Activated naive CD8-positive, alpha-beta T cell treated with anti-CD3 and anti-CD28 coated beads, Interleukin-2, amount 10 ng/mL, durations not matched to agents 7 days and 5 days (primary cell): ENCODE measurements around the gene NPC1L1. TPM values are rescaled to one million over a fixed set of nuclear protein-coding genes. Genes with fewer than 3 reads are reported as not detected.

Experiments
- ATAC-seq: fragments of 150-1000 bp; cut with Tn5 transposase; one replicate; pipeline ENCODE4 v1.10.0; 2021; ENCODE audit warnings: low read depth, moderate library complexity
- POLR2A ChIA-PET: fragments of 350-600 bp; sonication (Branson Sonifier 250); formaldehyde crosslinking; loops from one replicate; lab custom pipeline; 2021; ENCODE audit warnings: antibody characterized with exemption; lab: Charles Lee
- DNase-seq: peaks from one replicate; pipeline ENCODE4 v3.0.0; 2021
- H3K27ac Mint-ChIP-seq: one replicate; pipeline ENCODE4 v1.8.0; 2022; ENCODE audit warnings: mild to moderate bottlenecking, mixed read lengths
- H3K27me3 Mint-ChIP-seq: one replicate; pipeline ENCODE4 v1.8.0; 2022; ENCODE audit warnings: mild to moderate bottlenecking, moderate library complexity, mixed read lengths
- H3K36me3 Mint-ChIP-seq: one replicate; pipeline ENCODE4 v1.8.0; 2021; ENCODE audit warnings: mild to moderate bottlenecking, mixed read lengths
- H3K4me1 Mint-ChIP-seq: one replicate; pipeline ENCODE4 v1.8.0; 2021; ENCODE audit warnings: mixed read lengths
- H3K4me3 Mint-ChIP-seq: one replicate; pipeline ENCODE4 v1.8.0; 2022; ENCODE audit warnings: mild to moderate bottlenecking, moderate library complexity, mixed read lengths
- H3K9me3 Mint-ChIP-seq: one replicate; pipeline ENCODE4 v1.8.0; 2021; ENCODE audit warnings: mixed read lengths
- total RNA-seq, 2 experiments: library from RNA; stranded (reverse); gene quantifications; one replicate each; pipeline ENCODE4 v1.2.3, GENCODE V29; 2021

NPC1L1 gene
- total RNA-seq, 2 experiments from 2014 or later, result 0.11 TPM; not detected in 1

- POLR2A ChIA-PET, result no interaction called here
- no peaks in the 10 kb centered on the region for H3K36me3 Mint-ChIP-seq
- H3K9me3 Mint-ChIP-seq, result no peaks in the 10 kb centered on the region
- peaks cover 7% of the 10 kb centered on the region for H3K4me1 Mint-ChIP-seq
- DNase-seq, result no peak
- no peak overlapping the region for H3K27ac Mint-ChIP-seq
- ATAC-seq, result no peak
- peaks cover 20% of the 10 kb centered on the region for H3K27me3 Mint-ChIP-seq
- no peak overlapping the region for H3K4me3 Mint-ChIP-seq
Observed at GRCh38 chr7:44498230-44498954, 42.7 kb downstream of the NPC1L1 start.

GRCh38 chr7:44497155-44498027 lies 43.7 kb downstream of the NPC1L1 start:
- no peak for ATAC-seq
- peaks cover 7% of the 10 kb centered on the region for H3K4me1 Mint-ChIP-seq
- no peak for DNase-seq
- no peaks in the 10 kb centered on the region for H3K36me3 Mint-ChIP-seq
- no peak overlapping the region for H3K4me3 Mint-ChIP-seq
- no peaks in the 10 kb centered on the region for H3K9me3 Mint-ChIP-seq
- no peak overlapping the region for H3K27ac Mint-ChIP-seq
- peaks cover 16% of the 10 kb centered on the region for H3K27me3 Mint-ChIP-seq
- POLR2A ChIA-PET, result no interaction called here

DNA sequence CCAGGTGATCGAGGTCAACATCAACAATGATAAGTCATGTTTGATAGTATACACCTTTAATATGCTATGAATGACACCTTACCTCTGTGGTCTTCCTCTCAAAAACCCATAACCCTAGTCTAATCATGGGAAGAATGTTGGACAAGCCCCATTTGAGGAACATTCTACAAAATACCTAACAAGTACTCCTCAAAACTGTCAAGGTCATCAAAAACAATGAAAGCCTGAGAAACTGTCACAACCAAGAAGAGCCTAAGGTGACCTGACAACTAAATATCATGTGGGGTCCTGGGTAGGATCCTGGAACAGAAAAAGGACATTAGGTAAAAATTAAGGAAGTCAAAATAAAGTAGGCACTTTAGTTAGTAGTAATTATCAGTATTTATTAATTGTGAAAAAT lies 44.7 kb downstream of the NPC1L1 start:
- Mint-ChIP-seq H3K36me3 (no peaks in the 10 kb centered on the region), H3K4me1 (peaks cover 7% of the 10 kb centered on the region), H3K27me3 (peaks cover 11% of the 10 kb centered on the region), H3K4me3 (no peak overlapping the region), H3K9me3 (no peaks in the 10 kb centered on the region), H3K27ac (no peak overlapping the region)
- POLR2A ChIA-PET, result no interaction called here
- no peak for DNase-seq
- no peak for ATAC-seq

GRCh38 chr7:44494960-44495359 lies 46.2 kb downstream of the NPC1L1 start:
- H3K36me3 Mint-ChIP-seq, result no peaks in the 10 kb centered on the region
- no peak for ATAC-seq
- no peak overlapping the region for H3K4me3 Mint-ChIP-seq
- DNase-seq, result no peak
- H3K4me1 Mint-ChIP-seq, result peaks cover 11% of the 10 kb centered on the region
- H3K27me3 Mint-ChIP-seq, result peaks cover 11% of the 10 kb centered on the region
- H3K27ac Mint-ChIP-seq, result no peak overlapping the region
- no peaks in the 10 kb centered on the region for H3K9me3 Mint-ChIP-seq
- POLR2A ChIA-PET, result no interaction called here

GRCh38 chr7:44491229-44491628 lies 49.9 kb downstream of the NPC1L1 start:
- Mint-ChIP-seq H3K27ac (peak overlapping the region; percentile 98), H3K4me1 (peaks cover 34% of the 10 kb centered on the region), H3K4me3 (peak overlapping the region; percentile 90), H3K36me3 (peaks cover 14% of the 10 kb centered on the region), H3K9me3 (no peaks in the 10 kb centered on the region), H3K27me3 (peaks cover 3% of the 10 kb centered on the region)
- POLR2A ChIA-PET, result interaction anchor here (0.6 to 1.4 kb wide), 8 partner anchors 30 to 516 kb away, joined by 3 to 7 read pairs (median 4); partner anchors contain the start of genes DDX56, OGDH and YKT6
- no peak for DNase-seq
- no peak for ATAC-seq

- peaks cover 17% of the 10 kb centered on the region for H3K36me3 Mint-ChIP-seq
- H3K27me3 Mint-ChIP-seq, result peaks cover 3% of the 10 kb centered on the region
- H3K4me3 Mint-ChIP-seq, result peak within 1 kb of the TSS; percentile 90
- no peaks in the 10 kb centered on the region for H3K9me3 Mint-ChIP-seq
- H3K4me1 Mint-ChIP-seq, result peaks cover 37% of the 10 kb centered on the region
- peak within 1 kb of the TSS; percentile 98 for H3K27ac Mint-ChIP-seq
- POLR2A ChIA-PET, result interaction anchor here (0.6 to 1.7 kb wide), 12 partner anchors 10 to 621 kb away, joined by 3 to 9 read pairs (median 6); partner anchors contain the start of genes DDX56, OGDH, TBRG4 and TMED4
- peak; percentile 85 for DNase-seq
- ATAC-seq, result peak; percentile 76
Observed at GRCh38 chr7:44490351-44491200, 50.6 kb downstream of the NPC1L1 start, which contains the start of gene NUDCD3. Gene NUDCD3 (minus strand): TSS chr7:44490658. CDS start chr7:44490600, 58 bp downstream.

- POLR2A ChIA-PET, result interaction anchor here (0.6 to 1.7 kb wide), 11 partner anchors 10 to 622 kb away, joined by 3 to 9 read pairs (median 6); partner anchors contain the start of genes DDX56, OGDH, TBRG4 and TMED4
- peak overlapping the region; percentile 98 for H3K27ac Mint-ChIP-seq
- H3K4me1 Mint-ChIP-seq, result peaks cover 38% of the 10 kb centered on the region
- ATAC-seq (peak; percentile 42), DNase-seq (no peak)
- peak overlapping the region; percentile 90 for H3K4me3 Mint-ChIP-seq
- no peaks in the 10 kb centered on the region for H3K9me3 Mint-ChIP-seq
- H3K36me3 Mint-ChIP-seq, result peaks cover 22% of the 10 kb centered on the region
- H3K27me3 Mint-ChIP-seq, result peaks cover 3% of the 10 kb centered on the region
Observed at GRCh38 chr7:44489955-44490350, 51.2 kb downstream of the NPC1L1 start.

DNA sequence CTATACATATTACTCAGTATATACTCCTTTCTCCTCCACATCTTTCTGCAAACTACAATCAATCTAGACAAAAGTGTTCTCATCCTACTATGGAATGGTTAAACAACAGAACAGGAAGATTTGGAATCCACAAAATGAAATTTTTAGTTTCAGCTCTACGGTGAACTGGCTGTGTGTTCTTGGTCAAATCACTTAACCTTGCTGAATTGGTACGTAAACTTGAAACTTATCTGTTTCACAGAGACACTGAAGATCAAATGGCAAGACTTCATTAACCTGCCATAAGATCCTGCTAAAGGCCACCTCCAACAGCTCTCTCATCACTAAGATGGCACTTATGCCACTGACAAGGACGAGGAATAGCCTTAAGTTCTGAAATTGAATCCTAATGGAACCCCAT lies 52.2 kb downstream of the NPC1L1 start:
- peaks cover 30% of the 10 kb centered on the region for H3K36me3 Mint-ChIP-seq
- H3K9me3 Mint-ChIP-seq, result peaks cover under 1% of the 10 kb centered on the region
- ATAC-seq (no peak), DNase-seq (no peak)
- no peaks in the 10 kb centered on the region for H3K27me3 Mint-ChIP-seq
- POLR2A ChIA-PET, result interaction anchor here (0.5 to 1.6 kb wide), 2 partner anchors 77 to 420 kb away, joined by 4 to 8 read pairs; no protein-coding TSS in a partner anchor
- H3K4me3 Mint-ChIP-seq, result peak overlapping the region; percentile 90
- no peak overlapping the region for H3K27ac Mint-ChIP-seq
- H3K4me1 Mint-ChIP-seq, result peaks cover 40% of the 10 kb centered on the region

- peaks cover 51% of the 10 kb centered on the region for H3K36me3 Mint-ChIP-seq
- H3K4me1 Mint-ChIP-seq, result peaks cover 43% of the 10 kb centered on the region
- no peak for DNase-seq
- peak overlapping the region; percentile 42 for H3K27ac Mint-ChIP-seq
- H3K9me3 Mint-ChIP-seq, result peaks cover 6% of the 10 kb centered on the region
- peak overlapping the region; percentile 6 for H3K4me3 Mint-ChIP-seq
- no peaks in the 10 kb centered on the region for H3K27me3 Mint-ChIP-seq
- POLR2A ChIA-PET, result interaction anchor here (0.5 kb wide), 1 partner anchor 23 kb away, joined by 3 read pairs; no protein-coding TSS in a partner anchor
- ATAC-seq, result no peak
Observed at GRCh38 chr7:44486693-44487092, 54.4 kb downstream of the NPC1L1 start.

DNA sequence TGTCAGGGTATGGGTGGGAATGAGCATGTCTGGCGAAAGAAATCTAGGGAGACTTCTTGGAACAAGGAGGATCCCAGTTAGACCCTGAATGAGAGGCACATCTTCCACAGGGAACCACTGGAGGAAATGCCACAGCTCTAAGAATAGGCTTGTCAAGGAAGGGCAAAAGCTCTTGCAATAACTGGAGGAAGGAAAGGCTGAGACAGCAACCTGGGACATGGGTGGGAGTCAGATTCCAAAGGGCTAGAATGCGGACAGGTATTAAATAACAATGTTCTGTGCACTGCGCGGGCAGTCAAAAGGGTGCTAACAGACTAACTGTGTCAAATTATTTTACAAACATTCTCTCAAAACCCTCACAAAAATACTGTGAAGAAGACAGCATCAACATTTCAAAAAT lies 55.1 kb downstream of the NPC1L1 start:
- DNase-seq (no peak), ATAC-seq (no peak)
- Mint-ChIP-seq H3K27ac (no peak overlapping the region), H3K4me1 (peaks cover 42% of the 10 kb centered on the region), H3K27me3 (no peaks in the 10 kb centered on the region), H3K9me3 (peaks cover 6% of the 10 kb centered on the region), H3K36me3 (peaks cover 55% of the 10 kb centered on the region), H3K4me3 (peak overlapping the region; percentile 6)
- POLR2A ChIA-PET, result interaction anchor here (0.5 kb wide), 1 partner anchor 23 kb away, joined by 3 read pairs; no protein-coding TSS in a partner anchor

GRCh38 chr7:44484482-44485313 lies 56.4 kb downstream of the NPC1L1 start:
- no peak for DNase-seq
- POLR2A ChIA-PET, result no interaction called here
- no peak for ATAC-seq
- peaks cover 61% of the 10 kb centered on the region for H3K36me3 Mint-ChIP-seq
- H3K9me3 Mint-ChIP-seq, result peaks cover 6% of the 10 kb centered on the region
- H3K4me3 Mint-ChIP-seq, result no peak overlapping the region
- no peaks in the 10 kb centered on the region for H3K27me3 Mint-ChIP-seq
- H3K4me1 Mint-ChIP-seq, result peaks cover 39% of the 10 kb centered on the region
- H3K27ac Mint-ChIP-seq, result no peak overlapping the region
